GM23248 (cell line): ENCODE measurements around the gene GAS7. TPM values are rescaled to one million over a fixed set of nuclear protein-coding genes. Genes with fewer than 3 reads are reported as not detected.

Experiments
- DNase-seq: peaks from one replicate; pipeline ENCODE4 v3.0.0-alpha.2; 2015
- H2AFZ ChIP-seq: fragments of 200-600 bp; sonication (generic); 2 replicates; pipeline ENCODE4 v1.6.1; 2016; ENCODE audit warnings: antibody characterized with exemption
- H3F3A ChIP-seq: fragments of 200-600 bp; sonication (generic); 2 replicates; pipeline ENCODE4 v1.6.1; 2016; ENCODE audit warnings: mild to moderate bottlenecking, antibody characterized with exemption, mixed run types; ENCODE audit not compliant: insufficient read depth
- H3K27ac ChIP-seq: fragments of 200-600 bp; sonication (generic); 2 replicates; pipeline ENCODE4 v1.5.1; 2016; ENCODE audit warnings: mild to moderate bottlenecking
- H3K27me3 ChIP-seq: fragments of 200-600 bp; sonication (generic); replicated peaks from 2 replicates; pipeline ENCODE4 v1.6.1; 2016; ENCODE audit warnings: mild to moderate bottlenecking; ENCODE audit not compliant: insufficient read depth
- H3K36me3 ChIP-seq: fragments of 200-600 bp; sonication (generic); 2 replicates; pipeline ENCODE4 v1.6.1; 2016; ENCODE audit warnings: low read depth, mild to moderate bottlenecking
- H3K4me1 ChIP-seq: fragments of 200-600 bp; sonication (generic); 2 replicates; pipeline ENCODE4 v1.6.1; 2016; ENCODE audit warnings: mild to moderate bottlenecking; ENCODE audit not compliant: insufficient read depth
- H3K4me2 ChIP-seq: fragments of 200-600 bp; sonication (generic); one replicate; pipeline ENCODE4 v1.6.1; 2016; ENCODE audit warnings: mild to moderate bottlenecking; ENCODE audit not compliant: unreplicated experiment
- H3K4me3 ChIP-seq: fragments of 200-600 bp; sonication (generic); 2 replicates; pipeline ENCODE4 v1.5.1; 2016; ENCODE audit warnings: mild to moderate bottlenecking
- H3K79me2 ChIP-seq: fragments of 200-600 bp; sonication (generic); 2 replicates; pipeline ENCODE4 v1.6.1; 2016; ENCODE audit warnings: mild to moderate bottlenecking; ENCODE audit not compliant: insufficient read depth
- H3K9ac ChIP-seq: fragments of 200-600 bp; sonication (generic); 2 replicates; pipeline ENCODE4 v1.6.1; 2016; ENCODE audit warnings: mild to moderate bottlenecking
- H3K9me2 ChIP-seq: fragments of 200-600 bp; sonication (generic); 2 replicates; pipeline ENCODE4 v1.6.1; 2016; ENCODE audit warnings: mixed run types, mild to moderate bottlenecking, moderate library complexity; ENCODE audit not compliant: insufficient read depth
- H3K9me3 ChIP-seq: fragments of 200-600 bp; sonication (generic); one replicate; pipeline ENCODE4 v1.6.1; 2017; ENCODE audit warnings: low read depth
- H4K20me1 ChIP-seq: fragments of 200-600 bp; sonication (generic); 2 replicates; pipeline ENCODE4 v1.6.0; 2016; ENCODE audit not compliant: insufficient read depth
- EZH2 ChIP-seq: fragments of 200-600 bp; sonication (generic); IDR thresholded peaks from 2 replicates; pipeline ENCODE4 v1.6.1; 2018; ENCODE audit warnings: antibody characterized with exemption, mild to moderate bottlenecking; ENCODE audit not compliant: insufficient read depth, poor library complexity, severe bottlenecking
- EZH2phosphoT487 ChIP-seq: fragments of 200-600 bp; sonication (generic); IDR thresholded peaks from 2 replicates; pipeline ENCODE4 v1.6.1; 2018; ENCODE audit warnings: antibody characterized with exemption, moderate library complexity, mild to moderate bottlenecking, low read depth; ENCODE audit not compliant: insufficient read depth
- WGBS, 2 experiments: methylation state at CpG; one replicate each; pipeline ENCODE4 v1.1.6; 2015 to 2017; ENCODE audit warnings: low lambda C conversion rate in 2 of 2, low coverage in 1 of 2; ENCODE audit errors: missing lambda C conversion rate in 2 of 2; 5-methylcytosine and 5-hydroxymethylcytosine counted together
- in situ Hi-C: fragments of 300-500 bp; cut with MboI; formaldehyde crosslinking; loops from 2 replicates; pipeline ENCODE4 v1.15.0; 2020
- polyA plus RNA-seq: library from polyadenylated mRNA; unstranded; fragments of >200 nt; fragmentation: Nextera tagmentation; extraction: Ambion mirVana; gene quantifications from 2 replicates; pipeline ENCODE4 v1.2.1, GENCODE V29; 2016
- total RNA-seq: library from RNA; depleted of rRNA; stranded (reverse); fragments of >200 nt; shearing (Covaris generic); gene quantifications from 2 replicates; pipeline ENCODE4 v1.2.3, GENCODE V29; 2014

GAS7 gene
- total and polyA plus RNA-seq, 2 experiments from 2014 or later: 6.7 to 13.4 TPM

GRCh38 chr17:10149573-10150399, 48.6 kb downstream of the GAS7 start:
- WGBS, 2 experiments: 57 to 59% methylated on average over 8 of the region's 8 CpGs
- in situ Hi-C loops: no loop called here
- Histone ChIP-seq H3K9me2 (no peaks in the 10 kb centered on the region), H3K4me2 (peak overlapping the region; percentile 41), H3K36me3 (no peaks in the 10 kb centered on the region), H3K27me3 (no peaks in the 10 kb centered on the region), H3K9me3 (no peaks in the 10 kb centered on the region), H4K20me1 (no peaks in the 10 kb centered on the region), H3K4me1 (peaks cover 14% of the 10 kb centered on the region), H3K79me2 (peaks cover 3% of the 10 kb centered on the region; the same call in 1 of the 2 replicates), H3K4me3 (no peak overlapping the region), H2AFZ (no peak overlapping the region), H3F3A (peaks cover 9% of the 10 kb centered on the region; the same call in 1 of the 2 replicates), H3K27ac (no peak overlapping the region), H3K9ac (no peak overlapping the region)
- TF ChIP-seq EZH2 (no peak), EZH2phosphoT487 (peak; percentile 53; the same call in 1 of the 2 replicates)
- DNase-seq: peak; percentile 80

DNA sequence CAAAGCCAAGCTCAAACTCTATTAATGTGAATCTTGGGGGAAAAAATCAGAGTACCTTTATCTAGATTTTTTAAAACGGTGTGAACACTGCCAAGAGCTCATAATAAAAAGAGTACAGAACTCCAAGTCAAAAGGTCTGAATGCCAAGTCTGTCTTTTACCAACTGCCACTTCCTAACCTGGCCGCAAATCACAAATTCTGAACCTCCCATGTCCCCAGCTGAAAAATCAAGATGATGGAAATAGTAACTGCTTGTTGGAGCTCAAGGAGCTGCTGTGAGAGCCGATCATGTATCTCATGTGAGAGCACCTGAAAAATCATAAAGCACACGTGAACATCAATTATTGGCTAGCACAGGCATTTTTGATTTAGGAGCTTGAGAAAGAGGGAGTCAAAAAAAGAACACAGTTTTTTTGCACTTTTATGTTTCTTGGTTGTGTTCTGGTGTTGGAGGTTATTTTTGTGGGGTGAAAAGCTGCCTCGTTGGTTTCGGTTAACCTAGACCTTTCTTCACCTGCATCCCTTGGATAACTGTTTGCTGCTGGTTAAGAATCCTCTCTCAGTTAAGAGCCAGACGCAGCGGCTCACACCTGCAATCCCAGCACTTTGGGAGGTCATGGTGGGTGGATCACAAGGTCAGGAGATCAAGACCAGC, 50.5 kb downstream of the GAS7 start:
- no peak overlapping the region for H3K4me2 ChIP-seq
- no peak overlapping the region for H2AFZ ChIP-seq
- WGBS, 2 experiments: 96% methylated on average over 8 of the region's 8 CpGs
- H3K27ac ChIP-seq: no peak overlapping the region
- H3K9me2 ChIP-seq: no peaks in the 10 kb centered on the region
- H3F3A ChIP-seq: peaks cover 9% of the 10 kb centered on the region; the same call in 1 of the 2 replicates
- in situ Hi-C loops: no loop called here
- no peaks in the 10 kb centered on the region for H3K36me3 ChIP-seq
- H3K9me3 ChIP-seq: no peaks in the 10 kb centered on the region
- no peak overlapping the region for H3K4me3 ChIP-seq
- peaks cover 14% of the 10 kb centered on the region for H3K4me1 ChIP-seq
- peaks cover 5% of the 10 kb centered on the region; the same call in 1 of the 2 replicates for H3K79me2 ChIP-seq
- H3K9ac ChIP-seq: no peak overlapping the region
- H3K27me3 ChIP-seq: no peaks in the 10 kb centered on the region
- H4K20me1 ChIP-seq: no peaks in the 10 kb centered on the region
- TF ChIP-seq EZH2 (no peak), EZH2phosphoT487 (no peak)
- no peak for DNase-seq

DNA sequence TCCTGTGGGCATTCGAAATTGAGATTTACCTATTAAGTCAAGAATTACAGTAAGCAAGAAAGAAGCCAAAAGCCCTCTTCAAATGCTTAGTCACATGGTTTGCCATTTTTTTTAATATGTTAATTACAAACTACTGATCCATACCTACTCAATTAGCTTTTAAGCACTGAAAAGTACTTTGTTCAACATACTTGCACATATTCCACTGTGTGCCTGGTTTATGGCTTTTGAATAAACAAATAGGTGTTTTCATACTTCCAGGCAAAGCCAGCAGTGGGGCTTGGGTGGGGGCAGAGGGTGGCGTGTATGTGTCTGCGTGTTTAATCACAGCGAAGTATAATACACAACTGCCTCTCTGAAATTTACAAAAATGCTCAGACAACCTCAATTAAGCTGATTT, 51.4 kb downstream of the GAS7 start:
- no peak overlapping the region for H3K27ac ChIP-seq
- in situ Hi-C loops: no loop called here
- no peak for DNase-seq
- H3K9ac ChIP-seq: no peak overlapping the region
- TF ChIP-seq EZH2phosphoT487 (no peak), EZH2 (no peak)
- H3K36me3 ChIP-seq: no peaks in the 10 kb centered on the region
- H3K9me2 ChIP-seq: no peaks in the 10 kb centered on the region
- H3K4me2 ChIP-seq: no peak overlapping the region
- no peaks in the 10 kb centered on the region for H4K20me1 ChIP-seq
- no peaks in the 10 kb centered on the region for H3K9me3 ChIP-seq
- H3F3A ChIP-seq: peaks cover 9% of the 10 kb centered on the region; the same call in 1 of the 2 replicates
- H3K4me3 ChIP-seq: no peak overlapping the region
- H3K79me2 ChIP-seq: peaks cover 5% of the 10 kb centered on the region; the same call in 1 of the 2 replicates
- WGBS, 2 experiments: 94 to 97% methylated on average over 4 of the region's 4 CpGs
- no peaks in the 10 kb centered on the region for H3K27me3 ChIP-seq
- H2AFZ ChIP-seq: no peak overlapping the region
- H3K4me1 ChIP-seq: peaks cover 14% of the 10 kb centered on the region

GRCh38 chr17:10144982-10145381, 53.4 kb downstream of the GAS7 start:
- H3K9me2 ChIP-seq: no peaks in the 10 kb centered on the region
- TF ChIP-seq EZH2 (no peak), EZH2phosphoT487 (no peak)
- H3K4me2 ChIP-seq: no peak overlapping the region
- H2AFZ ChIP-seq: no peak overlapping the region
- no peaks in the 10 kb centered on the region for H4K20me1 ChIP-seq
- H3K27ac ChIP-seq: no peak overlapping the region
- H3K27me3 ChIP-seq: no peaks in the 10 kb centered on the region
- peaks cover 8% of the 10 kb centered on the region; the same call in 1 of the 2 replicates for H3K79me2 ChIP-seq
- H3K4me3 ChIP-seq: no peak overlapping the region
- DNase-seq: no peak
- H3K36me3 ChIP-seq: no peaks in the 10 kb centered on the region
- H3K9me3 ChIP-seq: no peaks in the 10 kb centered on the region
- WGBS, 2 experiments: 72 to 77% methylated on average over 7 of the region's 7 CpGs
- in situ Hi-C loops: no loop called here
- H3F3A ChIP-seq: peaks cover 4% of the 10 kb centered on the region; the same call in 1 of the 2 replicates
- H3K9ac ChIP-seq: no peak overlapping the region
- H3K4me1 ChIP-seq: peaks cover 4% of the 10 kb centered on the region
